MCF 10A (cell line): ENCODE results near the gene SSBP3. TPM values are rescaled to one million over a fixed set of nuclear protein-coding genes. Genes with fewer than 3 reads are reported as not detected.
A peak's percentile ranks its signal among the peaks of the same experiment; 100 is the strongest.

Source experiments
- BruUV-seq: library from RNA; stranded (reverse); fragments of 400-500 nt; replicated peaks from 2 replicates; lab custom pipeline; 2021; lab: Mats Ljungman, UMichigan
- CTCF ChIA-PET: fragments of 300-600 bp; sonication (Branson Sonifier 250); formaldehyde crosslinking; extraction: SDS; loops from one replicate; lab custom pipeline; 2021; ENCODE audit warnings: antibody characterized with exemption, inconsistent platforms; lab: Yijun Ruan, JAX
- POLR2A ChIA-PET: fragments of 300-600, 350-650 bp; sonication (Branson Sonifier 250); formaldehyde crosslinking; extraction: SDS; loops from one replicate; lab custom pipeline; 2020; ENCODE audit warnings: antibody characterized with exemption, inconsistent platforms; lab: Yijun Ruan, JAX
- DNase-seq: peaks from one replicate; pipeline ENCODE4 v3.0.0-alpha.2; 2018; ENCODE audit not compliant: unreplicated experiment
- H3K27ac Mint-ChIP-seq: one replicate; pipeline ENCODE4 v1.8.0; 2022; ENCODE audit warnings: mild to moderate bottlenecking, low read depth, mixed read lengths; ENCODE audit not compliant: unreplicated experiment
- H3K27me3 Mint-ChIP-seq: one replicate; pipeline ENCODE4 v1.8.0; 2022; ENCODE audit warnings: mixed read lengths; ENCODE audit not compliant: insufficient read depth, unreplicated experiment
- H3K36me3 Mint-ChIP-seq: one replicate; pipeline ENCODE4 v1.8.0; 2022; ENCODE audit warnings: mild to moderate bottlenecking, moderate library complexity, mixed read lengths; ENCODE audit not compliant: insufficient read depth, unreplicated experiment
- H3K4me1 Mint-ChIP-seq: one replicate; pipeline ENCODE4 v1.8.0; 2022; ENCODE audit warnings: mixed read lengths; ENCODE audit not compliant: insufficient read depth, unreplicated experiment
- H3K4me3 Mint-ChIP-seq: one replicate; pipeline ENCODE4 v1.8.0; 2022; ENCODE audit warnings: mild to moderate bottlenecking, moderate library complexity, mixed read lengths; ENCODE audit not compliant: unreplicated experiment
- H3K9me3 Mint-ChIP-seq: one replicate; pipeline ENCODE4 v1.8.0; 2022; ENCODE audit warnings: mixed read lengths; ENCODE audit not compliant: unreplicated experiment
- intact Hi-C: fragments of 100-400 bp; cut with micrococcal nuclease; formaldehyde crosslinking; loops from 2 replicates; pipeline ENCODE4 v1.14.1; 2022
- total RNA-seq: library from RNA; stranded (reverse); gene quantifications from 2 replicates; pipeline ENCODE4 v1.2.3, GENCODE V29; 2022
- TF ChIP-seq, protein P1 (sequence below): fragments of 200-600 bp; IDR thresholded peaks from one replicate; pipeline ENCODE4 v1.8.0; 2022; ENCODE audit warnings: antibody characterized with exemption, mild to moderate bottlenecking; ENCODE audit not compliant: unreplicated experiment

Gene SSBP3
- total RNA-seq, 1 experiment from 2014 or later: 8.6 TPM

DNA sequence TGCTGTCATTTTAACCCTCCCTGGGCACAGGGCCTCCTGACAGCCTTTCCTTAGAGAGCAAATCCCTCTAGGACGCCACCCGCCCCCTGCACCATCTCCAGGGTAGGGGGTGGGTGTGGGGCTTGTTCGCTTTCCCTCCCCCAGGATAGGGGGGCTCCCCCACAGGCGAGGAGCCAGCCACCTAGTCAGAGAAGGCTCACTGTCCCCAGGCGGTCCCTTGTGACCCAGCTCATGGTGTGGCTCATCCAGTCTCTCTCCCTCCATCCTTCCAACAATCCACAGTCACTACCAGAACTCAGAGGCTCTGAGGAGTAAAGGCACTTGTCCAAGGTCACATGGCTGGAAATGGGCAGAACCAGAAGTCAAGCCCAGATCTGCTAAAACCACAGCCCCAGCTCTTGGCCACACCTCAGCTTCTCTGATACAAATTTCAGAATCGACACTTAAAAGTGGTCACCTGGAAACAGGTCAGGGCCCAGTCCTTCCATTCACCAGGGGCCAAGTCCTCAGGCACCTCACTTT, 116.4 kb downstream of the SSBP3 start:
- Mint-ChIP-seq H3K4me1 (peaks cover 12% of the 10 kb centered on the region), H3K27ac (no peak overlapping the region), H3K27me3 (no peaks in the 10 kb centered on the region), H3K4me3 (no peak overlapping the region), H3K36me3 (no peaks in the 10 kb centered on the region), H3K9me3 (no peaks in the 10 kb centered on the region)
- TF ChIP-seq, protein P1, sequence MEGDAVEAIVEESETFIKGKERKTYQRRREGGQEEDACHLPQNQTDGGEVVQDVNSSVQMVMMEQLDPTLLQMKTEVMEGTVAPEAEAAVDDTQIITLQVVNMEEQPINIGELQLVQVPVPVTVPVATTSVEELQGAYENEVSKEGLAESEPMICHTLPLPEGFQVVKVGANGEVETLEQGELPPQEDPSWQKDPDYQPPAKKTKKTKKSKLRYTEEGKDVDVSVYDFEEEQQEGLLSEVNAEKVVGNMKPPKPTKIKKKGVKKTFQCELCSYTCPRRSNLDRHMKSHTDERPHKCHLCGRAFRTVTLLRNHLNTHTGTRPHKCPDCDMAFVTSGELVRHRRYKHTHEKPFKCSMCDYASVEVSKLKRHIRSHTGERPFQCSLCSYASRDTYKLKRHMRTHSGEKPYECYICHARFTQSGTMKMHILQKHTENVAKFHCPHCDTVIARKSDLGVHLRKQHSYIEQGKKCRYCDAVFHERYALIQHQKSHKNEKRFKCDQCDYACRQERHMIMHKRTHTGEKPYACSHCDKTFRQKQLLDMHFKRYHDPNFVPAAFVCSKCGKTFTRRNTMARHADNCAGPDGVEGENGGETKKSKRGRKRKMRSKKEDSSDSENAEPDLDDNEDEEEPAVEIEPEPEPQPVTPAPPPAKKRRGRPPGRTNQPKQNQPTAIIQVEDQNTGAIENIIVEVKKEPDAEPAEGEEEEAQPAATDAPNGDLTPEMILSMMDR: no peak
- intact Hi-C loops: no loop called here
- DNase-seq: no peak
- ChIA-PET CTCF (interaction anchor here (0.6 kb wide), 1 partner anchor 920 kb away, joined by 3 read pairs; no protein-coding TSS in a partner anchor), POLR2A (no interaction called here)
- BruUV-seq: no TSS peak

DNA sequence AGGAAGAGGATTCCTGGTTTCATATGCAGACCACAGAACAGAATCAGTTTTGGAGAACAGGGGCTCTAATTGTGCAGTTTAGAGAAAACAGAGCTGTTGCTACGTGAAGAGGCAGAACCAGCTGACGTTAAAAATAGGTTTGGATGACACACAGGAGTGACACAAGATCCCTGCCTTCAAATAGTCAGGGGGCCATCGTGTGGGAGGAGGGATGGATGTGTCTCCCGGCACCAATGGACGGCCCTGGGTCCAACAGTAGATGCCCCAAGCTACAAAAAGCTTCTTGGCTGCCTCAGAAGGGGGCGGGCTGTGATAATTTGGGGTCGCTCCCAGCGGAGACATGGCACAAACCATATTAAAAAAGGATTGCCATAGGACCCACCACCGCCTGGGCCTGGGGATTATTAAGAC, 118.4 kb downstream of the SSBP3 start:
- CTCF ChIA-PET: interaction anchor here (0.5 to 1.4 kb wide), 2 partner anchors 9 to 12 kb away, joined by 3 read pairs; no protein-coding TSS in a partner anchor
- H3K9me3 Mint-ChIP-seq: no peaks in the 10 kb centered on the region
- POLR2A ChIA-PET: no interaction called here
- intact Hi-C loops: no loop called here
- no TSS peak for BruUV-seq
- no peak for DNase-seq
- H3K36me3 Mint-ChIP-seq: no peaks in the 10 kb centered on the region
- no peak overlapping the region for H3K4me3 Mint-ChIP-seq
- H3K4me1 Mint-ChIP-seq: peaks cover 12% of the 10 kb centered on the region
- no peaks in the 10 kb centered on the region for H3K27me3 Mint-ChIP-seq
- no peak overlapping the region for H3K27ac Mint-ChIP-seq
- TF ChIP-seq, protein P1: no peak

DNA sequence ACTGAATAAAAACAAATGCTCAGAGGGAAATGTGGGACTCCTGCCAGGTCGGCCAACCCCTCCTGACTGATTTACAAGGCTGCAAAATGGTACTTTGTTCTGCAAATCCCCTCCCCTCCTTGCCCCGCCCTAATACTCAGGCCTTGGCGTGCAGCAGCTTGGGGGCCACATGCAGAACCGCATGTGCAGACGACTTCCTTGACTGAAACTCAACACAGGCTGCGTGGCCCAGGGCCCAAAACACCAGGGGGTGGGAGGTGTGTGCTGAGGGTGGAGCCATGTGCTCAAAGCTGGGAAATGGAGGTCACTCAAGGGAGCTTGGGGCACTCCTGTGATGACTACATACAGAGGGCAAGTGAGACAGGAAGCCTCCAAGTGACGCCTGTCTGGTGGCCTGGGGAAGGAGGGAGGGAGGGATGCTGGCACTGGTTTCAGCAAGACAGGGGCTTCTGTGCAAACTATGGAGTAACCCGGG, 119.0 kb downstream of the SSBP3 start:
- H3K27ac Mint-ChIP-seq: peak overlapping the region; percentile 26
- BruUV-seq: no TSS peak
- H3K36me3 Mint-ChIP-seq: no peaks in the 10 kb centered on the region

DNA sequence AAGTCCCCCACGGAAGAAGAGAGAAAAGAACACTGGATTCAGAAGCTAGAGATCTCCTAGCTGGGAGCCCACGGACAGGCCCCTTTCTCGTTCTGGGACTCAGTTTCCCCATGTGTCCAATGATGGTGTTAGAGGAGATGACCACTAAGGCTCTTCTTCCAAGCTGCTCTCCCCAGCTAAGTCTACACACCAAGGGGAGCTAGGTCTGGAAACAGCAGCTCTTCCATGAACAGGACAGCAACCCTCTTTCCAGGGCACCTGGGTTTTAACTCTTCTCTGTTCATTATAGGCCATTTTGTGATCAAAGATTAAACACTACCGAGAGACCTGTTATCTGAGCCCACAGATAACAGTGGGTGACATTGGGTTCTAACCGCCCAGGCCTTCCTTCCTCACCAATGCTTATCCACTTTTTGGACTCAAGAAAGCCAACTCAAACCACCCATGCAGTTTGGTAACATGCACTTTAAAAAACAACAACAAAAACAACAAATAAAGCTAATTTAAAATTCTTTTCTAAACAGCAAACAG, 120.3 kb downstream of the SSBP3 start:
- no peaks in the 10 kb centered on the region for H3K36me3 Mint-ChIP-seq

More for the DNA sequence above, 119.0 kb downstream of the SSBP3 start:
- ChIA-PET POLR2A (interaction anchor here (0.5 kb wide), 1 partner anchor 465 kb away, joined by 3 read pairs; no protein-coding TSS in a partner anchor), CTCF (interaction anchor here (1.4 kb wide), 1 partner anchor 12 kb away, joined by 3 read pairs; no protein-coding TSS in a partner anchor)
- TF ChIP-seq, protein P1: no peak
- no peaks in the 10 kb centered on the region for H3K27me3 Mint-ChIP-seq
- H3K4me1 Mint-ChIP-seq: peaks cover 12% of the 10 kb centered on the region
- no peak overlapping the region for H3K4me3 Mint-ChIP-seq
- intact Hi-C loops: no loop called here
- peak; percentile 65 for DNase-seq
- H3K9me3 Mint-ChIP-seq: no peaks in the 10 kb centered on the region

More for the DNA sequence above, 120.3 kb downstream of the SSBP3 start:
- no peak overlapping the region for H3K27ac Mint-ChIP-seq
- no peak overlapping the region for H3K4me3 Mint-ChIP-seq
- BruUV-seq: no TSS peak
- TF ChIP-seq, protein P1: no peak
- ChIA-PET CTCF (interaction anchor here (0.9 kb wide), 1 partner anchor 14 kb away, joined by 3 read pairs; no protein-coding TSS in a partner anchor), POLR2A (no interaction called here)
- peaks cover 12% of the 10 kb centered on the region for H3K4me1 Mint-ChIP-seq
- no peak for DNase-seq
- H3K27me3 Mint-ChIP-seq: no peaks in the 10 kb centered on the region
- no peaks in the 10 kb centered on the region for H3K9me3 Mint-ChIP-seq
- intact Hi-C loops: no loop called here
